DND-41 (cell line): ENCODE data around the gene TUBAL3.

ENCODE experiments used
- CTCF ChIP-seq: IDR thresholded peaks from 2 replicates; pipeline ENCODE4 v1.5.1; 2012; ENCODE audit warnings: borderline replicate concordance, low read length, moderate library complexity, mild to moderate bottlenecking; ENCODE audit not compliant: poor library complexity, severe bottlenecking; ENCODE audit errors: extremely low read depth
- EZH2 ChIP-seq: IDR thresholded peaks from 3 replicates; pipeline ENCODE4 v1.6.1; 2012; ENCODE audit warnings: borderline replicate concordance, low read depth, mild to moderate bottlenecking, moderate library complexity, low read length, inconsistent platforms; ENCODE audit not compliant: severe bottlenecking

DNA sequence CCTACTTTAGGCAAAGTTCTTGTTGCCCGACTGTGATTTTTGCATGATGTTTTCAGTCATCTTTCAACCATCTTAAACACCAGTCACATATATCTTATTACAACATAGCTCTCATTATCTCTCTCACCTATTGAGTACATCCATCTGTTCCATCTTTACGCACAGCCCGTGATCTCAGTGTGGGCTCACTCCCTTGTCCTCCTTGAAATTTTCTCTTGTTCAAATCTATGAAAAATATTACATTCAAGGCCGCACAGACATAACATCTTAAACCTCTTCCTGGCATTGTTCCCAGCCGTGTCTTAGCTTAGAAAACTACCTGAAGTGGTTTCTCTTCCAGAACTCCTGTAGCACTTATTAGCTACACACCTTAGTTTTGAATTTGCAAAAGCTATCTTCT is 40.4 kb upstream of the TUBAL3 start:
- TF ChIP-seq CTCF (no peak), EZH2 (no peak)
